ENCODE measurements around the gene PNISR. TPM values are rescaled to one million over a fixed set of nuclear protein-coding genes. Genes with fewer than 3 reads are reported as not detected.
A peak's percentile ranks its signal among the peaks of the same experiment; 100 is the strongest.

PNISR gene
- total RNA-seq, 4 donors from 2014 or later, result 52.9 to 335 (median 80.9) TPM

- H3K9me3 ChIP-seq, result peaks cover 3% of the 10 kb centered on the region
- no peak for TF ChIP-seq POLR2A (IDR thresholded peaks at IDR 0.05)
- TF ChIP-seq POLR2AphosphoS5 (IDR thresholded peaks at IDR 0.05), result no peak
- TF ChIP-seq EP300 (IDR thresholded peaks at IDR 0.05), result no peak
- H3K36me3 ChIP-seq, result peaks cover 8% of the 10 kb centered on the region
- H3K27me3 ChIP-seq, result no peaks in the 10 kb centered on the region
- no peak overlapping the region for H3K4me3 ChIP-seq
- H3K27ac ChIP-seq, result no peak overlapping the region
- 97% methylated on average over 2 of the region's 2 CpGs for WGBS
- DNase-seq (ENCODE audit: low spot score in 2 of 2), result no peak
- no peaks in the 10 kb centered on the region for H3K4me1 ChIP-seq
Observed at GRCh38 chr6:99458319-99458718, 33.2 kb upstream of the PNISR start.

- TF ChIP-seq CTCF (IDR thresholded peaks at IDR 0.05) (no peak), POLR2AphosphoS5 (IDR thresholded peaks at IDR 0.05) (no peak), POLR2A (IDR thresholded peaks at IDR 0.05) (no peak), EP300 (IDR thresholded peaks at IDR 0.05) (no peak)
- DNase-seq (ENCODE audit: low spot score in 2 of 2), result no peak
- Histone ChIP-seq H3K4me1 (no peaks in the 10 kb centered on the region), H3K36me3 (peaks cover 10% of the 10 kb centered on the region), H3K27me3 (no peaks in the 10 kb centered on the region), H3K27ac (no peak overlapping the region), H3K4me3 (no peak overlapping the region), H3K9me3 (no peaks in the 10 kb centered on the region)
- WGBS, result 84% methylated on average over 4 of the region's 4 CpGs
Observed at GRCh38 chr6:99446076-99446475, 21.0 kb upstream of the PNISR start.

- Histone ChIP-seq H3K9me3 (no peaks in the 10 kb centered on the region), H3K27ac (no peak overlapping the region), H3K4me3 (no peak overlapping the region), H3K4me1 (peaks cover 4% of the 10 kb centered on the region), H3K27me3 (no peaks in the 10 kb centered on the region), H3K36me3 (peaks cover 17% of the 10 kb centered on the region)
- peak in 1 of 2 donors; percentile 56 for TF ChIP-seq CTCF (IDR thresholded peaks at IDR 0.05)
- TF ChIP-seq POLR2AphosphoS5 (IDR thresholded peaks at IDR 0.05), result no peak
- TF ChIP-seq EP300 (IDR thresholded peaks at IDR 0.05), result no peak
- TF ChIP-seq POLR2A (IDR thresholded peaks at IDR 0.05), result no peak
- DNase-seq (ENCODE audit: low spot score in 2 of 2), result no peak
- 8% methylated on average over 3 of the region's 3 CpGs for WGBS
Observed at GRCh38 chr6:99434702-99435530, 9.8 kb upstream of the PNISR start.

GRCh38 chr6:99432877-99433276 lies 7.8 kb upstream of the PNISR start:
- H3K9me3 ChIP-seq, result no peaks in the 10 kb centered on the region
- H3K27me3 ChIP-seq, result no peaks in the 10 kb centered on the region
- peaks cover 8% of the 10 kb centered on the region for H3K4me1 ChIP-seq
- DNase-seq (ENCODE audit: low spot score in 2 of 2), result no peak
- 86% methylated on average over 2 of the region's 2 CpGs for WGBS
- no peak overlapping the region for H3K27ac ChIP-seq
- no peak overlapping the region for H3K4me3 ChIP-seq
- TF ChIP-seq POLR2AphosphoS5 (IDR thresholded peaks at IDR 0.05), result no peak
- TF ChIP-seq EP300 (IDR thresholded peaks at IDR 0.05), result no peak
- TF ChIP-seq POLR2A (IDR thresholded peaks at IDR 0.05), result no peak
- no peak for TF ChIP-seq CTCF (IDR thresholded peaks at IDR 0.05)
- H3K36me3 ChIP-seq, result peaks cover 17% of the 10 kb centered on the region

- Histone ChIP-seq H3K36me3 (peaks cover 12% of the 10 kb centered on the region), H3K27ac (no peak overlapping the region), H3K4me3 (no peak overlapping the region), H3K4me1 (peaks cover 18% of the 10 kb centered on the region), H3K27me3 (no peaks in the 10 kb centered on the region), H3K9me3 (no peaks in the 10 kb centered on the region)
- WGBS, result 96% methylated on average over 2 of the region's 2 CpGs
- TF ChIP-seq POLR2A (IDR thresholded peaks at IDR 0.05) (no peak), EP300 (IDR thresholded peaks at IDR 0.05) (no peak), CTCF (IDR thresholded peaks at IDR 0.05) (no peak), POLR2AphosphoS5 (IDR thresholded peaks at IDR 0.05) (no peak)
- no peak for DNase-seq (ENCODE audit: low spot score in 2 of 2)
Observed at GRCh38 chr6:99431901-99432300, 6.8 kb upstream of the PNISR start.
